ELF-1 (cell line): ENCODE measurements around the gene THAP5.

ENCODE experiments used
- DNase-seq: peaks from one replicate; pipeline ENCODE4 v3.0.0-alpha.2; 2016; ENCODE audit warnings: low read depth, low spot score

The THAP5 gene, protein sequence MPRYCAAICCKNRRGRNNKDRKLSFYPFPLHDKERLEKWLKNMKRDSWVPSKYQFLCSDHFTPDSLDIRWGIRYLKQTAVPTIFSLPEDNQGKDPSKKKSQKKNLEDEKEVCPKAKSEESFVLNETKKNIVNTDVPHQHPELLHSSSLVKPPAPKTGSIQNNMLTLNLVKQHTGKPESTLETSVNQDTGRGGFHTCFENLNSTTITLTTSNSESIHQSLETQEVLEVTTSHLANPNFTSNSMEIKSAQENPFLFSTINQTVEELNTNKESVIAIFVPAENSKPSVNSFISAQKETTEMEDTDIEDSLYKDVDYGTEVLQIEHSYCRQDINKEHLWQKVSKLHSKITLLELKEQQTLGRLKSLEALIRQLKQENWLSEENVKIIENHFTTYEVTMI

DNA sequence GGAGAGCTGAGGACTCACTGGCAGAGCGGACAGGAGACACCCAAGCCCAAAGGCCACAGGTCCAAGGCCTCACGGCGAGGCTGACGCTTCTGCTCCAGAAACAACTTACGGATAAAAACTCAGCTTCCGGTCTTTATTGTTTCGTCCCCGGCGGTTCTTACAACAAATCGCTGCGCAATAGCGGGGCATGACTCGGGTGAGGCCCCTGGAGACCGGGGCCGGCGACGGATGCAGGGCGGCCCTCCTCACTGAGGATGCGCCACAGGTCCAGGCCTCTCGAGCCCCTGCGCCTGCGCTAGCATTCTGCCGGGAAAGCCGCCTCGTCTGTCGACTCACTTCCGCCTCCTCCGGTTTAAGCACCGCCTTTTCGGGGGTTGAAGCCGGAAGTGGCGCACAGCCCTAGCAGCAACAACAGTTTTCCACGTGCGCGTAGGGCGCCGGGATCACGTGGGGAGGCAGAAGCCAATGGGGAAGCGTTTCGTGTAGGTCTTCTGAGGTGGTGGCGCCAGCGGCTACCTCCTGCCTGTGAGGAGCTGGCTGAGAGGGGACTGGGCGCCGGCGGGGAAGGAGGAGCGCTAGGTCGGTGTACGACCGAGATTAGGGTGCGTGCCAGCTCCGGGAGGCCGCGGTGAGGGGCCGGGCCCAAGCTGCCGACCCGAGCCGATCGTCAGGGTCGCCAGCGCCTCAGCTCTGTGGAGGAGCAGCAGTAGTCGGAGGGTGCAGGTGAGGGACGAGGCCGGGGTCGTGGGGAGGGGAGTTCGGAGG, at the start of gene THAP5, which contains the start of gene DNAJB9:
Gene THAP5 (minus strand): TSS at position 326 of the 765 bp plus-strand sequence. CDS start 137 bp downstream, at position 189.
Gene DNAJB9 (plus strand): TSS at position 494 of the 765 bp plus-strand sequence. CDS start 1,853 bp downstream, outside the sequence.
- DNase-seq: peak; percentile 99

DNA sequence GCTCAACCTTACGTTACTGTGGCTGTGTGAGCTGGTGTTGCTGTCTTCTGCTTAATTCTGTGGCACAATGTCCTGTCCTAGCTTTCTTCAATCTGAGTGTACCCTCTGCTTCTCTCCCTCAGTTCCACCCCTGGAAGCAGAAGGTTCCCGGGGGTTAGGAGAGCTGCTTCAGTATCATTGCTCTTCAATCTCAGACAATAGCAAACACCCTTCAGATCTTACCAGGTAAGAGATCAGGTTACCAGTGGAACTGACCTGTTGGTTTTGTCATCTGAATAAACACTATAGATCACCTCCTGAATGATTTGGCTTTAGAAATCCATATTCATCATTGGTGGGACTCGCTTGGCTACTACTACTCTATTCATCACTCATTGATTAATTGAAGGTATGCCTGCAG, 48.5 kb upstream of the THAP5 start:
- no peak for DNase-seq

DNA sequence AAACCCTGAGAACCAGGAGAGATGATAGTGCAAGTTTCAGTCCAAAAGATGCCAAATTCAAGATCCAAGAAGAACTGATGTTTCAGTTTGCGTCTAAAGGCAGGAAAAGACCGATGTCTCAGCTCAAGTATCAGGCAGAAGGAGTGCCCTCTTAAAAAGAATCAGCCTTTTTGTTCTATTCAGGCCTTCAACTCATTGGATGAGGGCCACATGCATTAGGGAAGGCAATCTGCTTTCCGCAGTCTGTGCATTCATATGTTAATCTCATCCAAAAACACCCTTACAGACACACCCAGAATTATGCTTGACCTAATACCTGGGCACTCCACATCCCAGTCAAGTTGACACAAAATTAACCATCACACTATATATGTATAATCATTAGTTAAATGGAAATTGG, 45.4 kb upstream of the THAP5 start:
- DNase-seq: no peak

DNA sequence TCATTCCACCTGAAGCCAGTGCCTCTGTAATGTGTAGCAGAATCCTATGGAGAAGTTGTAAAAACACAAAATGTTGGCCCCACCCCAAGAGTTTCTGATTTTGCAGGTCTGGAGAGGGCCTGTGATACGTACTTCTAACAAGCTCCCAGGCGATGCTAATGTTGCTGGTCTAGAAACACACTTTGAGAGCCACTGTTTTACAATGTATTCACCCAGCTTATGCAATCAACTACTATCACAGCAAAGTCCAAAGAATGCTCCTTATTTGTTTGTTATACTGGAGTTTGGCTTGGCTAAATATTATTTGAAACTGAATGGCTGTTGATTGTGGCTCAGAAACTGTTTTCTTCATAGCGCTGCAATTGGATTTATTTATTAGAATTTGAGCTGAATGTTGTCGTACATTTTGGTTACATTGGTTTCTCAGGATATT, 44.5 kb upstream of the THAP5 start:
- DNase-seq: no peak

DNA sequence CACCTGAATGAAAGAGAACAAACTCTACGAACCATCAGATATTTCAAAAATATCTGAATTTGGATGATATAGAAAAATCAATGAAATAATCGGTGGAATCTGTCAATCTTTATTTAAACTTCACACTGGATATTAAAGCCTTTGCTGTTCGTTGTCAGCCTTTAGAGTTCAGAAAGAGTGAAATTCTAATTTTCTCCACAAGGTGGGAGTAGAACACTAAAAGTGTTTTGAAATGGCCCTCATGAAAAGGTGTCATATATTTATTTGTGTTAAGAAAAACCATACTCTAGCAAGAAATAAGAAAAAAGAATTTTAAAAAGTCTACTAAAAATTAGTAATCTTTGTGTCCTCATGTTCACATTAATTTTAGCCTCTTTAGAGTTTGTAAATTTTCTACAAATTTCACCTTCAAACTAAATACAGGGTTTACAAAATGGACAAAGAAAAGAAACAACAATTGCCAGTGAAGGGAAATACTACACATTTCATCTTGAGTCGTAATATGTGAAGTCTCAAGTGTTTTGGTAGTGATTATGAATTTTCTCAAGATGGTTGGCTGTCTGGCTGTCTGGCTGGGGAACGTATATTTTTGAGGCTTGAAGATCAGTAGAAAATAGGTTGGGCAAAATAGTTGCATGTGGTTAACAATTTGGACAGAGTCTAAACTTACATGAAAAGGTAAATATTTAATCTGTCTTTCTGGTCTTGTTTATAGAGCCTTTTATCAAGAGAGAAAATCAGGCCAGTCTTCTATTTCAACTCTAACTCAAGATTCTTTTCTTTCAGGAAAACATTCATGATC, 43.8 kb upstream of the THAP5 start:
- DNase-seq: no peak

DNA sequence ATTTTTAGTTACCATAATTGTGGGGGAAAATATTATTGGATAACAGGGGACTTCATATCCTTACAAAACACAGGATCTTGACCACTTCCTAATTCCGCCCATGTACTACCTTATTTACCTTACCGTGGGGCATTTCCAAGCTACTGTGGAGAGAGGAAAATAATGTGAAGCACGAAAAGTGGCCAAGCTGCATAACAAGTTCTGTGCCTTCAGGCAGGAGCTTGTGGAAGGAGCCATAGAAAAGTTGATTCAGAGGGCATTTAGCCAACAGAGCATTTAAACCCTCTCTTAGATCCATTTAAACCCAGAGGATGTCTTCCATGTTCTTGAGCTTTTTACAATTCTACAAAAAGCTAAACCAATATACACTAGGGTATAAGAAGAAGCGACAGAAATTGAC, 41.8 kb upstream of the THAP5 start:
- DNase-seq: peak; percentile 34

DNA sequence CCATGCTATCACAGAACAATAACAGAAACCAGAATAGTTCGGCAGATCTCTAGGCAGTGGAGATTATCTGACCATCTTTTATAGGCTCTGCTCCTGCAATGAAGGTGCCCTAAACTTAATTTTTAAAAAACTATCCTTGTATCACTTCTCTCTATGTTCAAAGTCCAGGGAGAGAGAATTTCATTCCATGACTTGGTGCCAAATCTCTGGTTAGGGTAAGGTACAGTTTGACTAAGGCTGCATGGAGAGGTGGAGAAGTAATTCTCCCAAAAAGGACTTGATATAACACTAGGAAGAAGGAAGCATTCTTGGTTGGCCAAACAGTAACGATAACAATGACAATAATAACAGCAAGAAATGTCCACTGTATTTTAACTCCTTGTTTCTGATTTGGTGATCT, 40.1 kb upstream of the THAP5 start:
- DNase-seq: no peak

DNA sequence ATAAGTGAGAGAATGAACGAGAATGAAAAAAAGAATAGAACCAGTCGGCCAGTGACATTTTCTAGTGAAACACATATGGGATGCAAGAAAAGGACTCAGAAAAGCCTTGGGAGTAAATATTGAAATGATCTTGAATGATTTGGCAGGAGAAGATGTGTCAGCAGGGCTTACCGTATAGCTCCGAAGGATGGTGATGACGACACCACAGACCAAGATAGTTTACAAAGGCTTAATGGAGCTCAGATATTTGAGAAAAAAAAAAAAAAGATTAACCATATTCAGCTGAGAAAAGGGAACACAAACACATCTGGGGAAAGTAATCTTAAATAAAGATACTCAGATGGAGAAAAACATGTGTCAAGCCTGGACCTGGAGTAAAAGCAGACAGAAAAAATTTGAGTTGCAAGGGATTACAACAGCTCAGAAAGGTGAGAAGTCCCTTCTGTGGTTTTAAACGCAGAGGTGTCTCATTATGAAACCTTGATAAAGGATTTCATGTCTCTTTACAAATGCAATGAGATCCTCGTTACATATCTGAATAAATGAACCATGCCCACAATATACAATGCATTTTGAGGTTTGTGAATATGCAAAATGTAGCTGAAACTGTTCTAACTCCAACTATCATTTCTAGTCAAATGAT, 36.2 kb upstream of the THAP5 start:
- no peak for DNase-seq

DNA sequence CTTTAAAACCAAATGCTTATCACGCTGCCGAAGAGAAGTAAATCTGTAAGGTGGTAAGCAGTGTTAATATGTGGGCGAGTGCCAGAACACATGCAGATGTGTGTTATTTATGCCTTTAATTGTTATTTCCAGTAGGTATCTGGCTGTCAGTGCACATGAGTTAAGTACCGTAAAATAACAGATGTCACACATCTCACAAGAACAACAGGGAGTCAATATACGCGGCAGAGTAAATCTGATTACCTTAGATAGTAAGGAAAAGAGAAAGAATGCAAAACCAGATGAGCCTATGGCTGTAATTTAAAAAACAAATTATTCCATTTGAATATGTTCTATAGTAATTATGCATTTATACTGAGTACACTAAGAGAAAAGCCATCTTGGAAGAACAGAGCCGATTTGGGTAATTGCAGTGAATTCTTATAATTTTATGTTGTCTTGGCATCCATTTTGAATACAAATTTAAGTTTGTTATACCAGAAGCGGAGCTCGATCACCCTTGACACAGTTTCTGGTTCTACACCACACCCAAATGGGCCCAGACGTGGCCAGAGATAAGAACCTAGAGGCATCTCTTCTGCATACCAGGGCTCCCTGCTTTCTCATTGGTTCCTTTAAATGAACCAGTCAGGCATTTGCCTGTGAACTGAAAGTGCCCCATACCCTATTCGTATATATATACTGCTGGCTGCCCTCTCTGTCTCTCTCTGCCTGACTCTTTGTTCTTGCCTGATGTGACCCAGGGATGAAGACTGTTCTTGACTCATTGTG, 35.0 kb upstream of the THAP5 start:
- DNase-seq: no peak

DNA sequence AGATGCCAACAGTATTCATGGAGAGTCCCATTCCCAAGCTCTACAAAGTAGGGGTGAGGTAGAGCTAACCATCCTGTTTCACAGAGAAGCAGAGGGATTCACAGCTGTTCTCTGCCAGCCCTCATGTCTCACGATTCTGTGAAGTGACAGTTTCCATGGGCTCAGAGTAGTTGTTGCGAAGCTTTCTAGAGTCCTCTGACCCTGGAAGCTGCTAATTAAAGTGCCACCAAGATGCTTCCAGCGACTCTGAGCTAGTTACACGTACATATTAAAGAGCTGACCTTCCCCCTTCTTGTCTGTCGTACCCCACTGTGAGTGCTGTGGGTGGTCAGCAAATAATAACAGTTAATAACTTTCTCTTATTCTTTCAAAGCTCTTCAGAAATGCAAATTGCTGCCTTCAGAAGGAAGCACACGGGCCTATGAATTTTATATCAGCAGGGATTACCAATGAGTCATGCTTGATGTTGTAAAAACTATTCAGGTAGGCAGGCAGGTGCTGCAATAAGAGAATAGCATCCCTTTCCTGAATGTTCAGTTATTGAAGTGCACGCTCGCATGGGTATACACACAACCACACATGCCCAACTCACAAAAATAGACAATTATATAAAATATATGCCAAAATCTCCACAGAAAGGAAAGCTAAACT, 34.3 kb upstream of the THAP5 start:
- DNase-seq: no peak

DNA sequence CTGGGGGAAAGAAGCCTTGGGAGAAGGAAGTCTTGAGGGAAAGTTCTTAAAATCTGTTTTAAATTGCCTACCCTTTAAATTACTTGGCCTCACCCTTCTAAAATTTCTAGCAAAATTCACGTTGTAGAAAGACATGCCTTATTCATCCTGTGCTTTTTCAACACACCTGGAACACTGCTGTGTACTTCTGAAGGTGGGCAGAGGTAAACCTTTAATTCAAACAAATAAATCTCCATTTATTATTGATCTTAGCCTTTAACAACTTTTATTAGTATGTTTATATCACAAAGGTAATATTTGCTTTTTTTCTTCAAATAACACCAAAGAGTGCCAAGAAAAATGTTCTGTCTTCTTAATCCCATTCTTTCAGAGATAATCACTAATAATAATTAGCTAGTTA, 30.9 kb upstream of the THAP5 start:
- DNase-seq: no peak

DNA sequence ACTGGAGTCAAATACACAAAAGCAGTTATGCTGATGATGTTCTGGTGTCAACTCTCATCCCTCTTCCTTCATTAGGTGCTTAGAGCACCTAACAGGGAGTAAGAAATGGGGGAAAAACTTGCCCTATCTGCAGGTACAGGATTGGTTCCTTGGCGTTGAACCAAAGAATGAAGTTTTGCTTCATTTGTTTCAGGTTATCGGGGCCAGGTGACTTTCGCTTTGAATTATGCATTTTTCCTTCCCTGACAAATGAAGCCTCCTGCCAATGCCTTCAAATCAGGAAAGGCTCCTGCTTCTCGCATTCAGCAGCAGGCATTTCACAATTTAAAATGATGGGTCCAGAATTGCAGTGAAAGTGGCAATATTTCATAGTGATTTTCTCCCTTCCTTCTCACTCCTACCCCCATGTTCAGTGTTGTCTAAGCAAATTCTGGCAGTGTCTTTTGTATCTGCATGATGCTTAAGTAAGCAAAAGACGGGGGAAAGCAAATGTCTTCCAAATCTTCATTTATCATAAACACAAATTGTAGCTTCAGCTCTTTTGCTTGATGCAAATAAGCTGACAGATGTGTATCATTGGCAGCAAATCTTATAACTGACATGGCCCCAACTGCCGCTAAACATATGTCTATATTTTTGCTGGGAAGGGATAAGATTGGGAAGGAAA, 29.5 kb upstream of the THAP5 start:
- no peak for DNase-seq

DNA sequence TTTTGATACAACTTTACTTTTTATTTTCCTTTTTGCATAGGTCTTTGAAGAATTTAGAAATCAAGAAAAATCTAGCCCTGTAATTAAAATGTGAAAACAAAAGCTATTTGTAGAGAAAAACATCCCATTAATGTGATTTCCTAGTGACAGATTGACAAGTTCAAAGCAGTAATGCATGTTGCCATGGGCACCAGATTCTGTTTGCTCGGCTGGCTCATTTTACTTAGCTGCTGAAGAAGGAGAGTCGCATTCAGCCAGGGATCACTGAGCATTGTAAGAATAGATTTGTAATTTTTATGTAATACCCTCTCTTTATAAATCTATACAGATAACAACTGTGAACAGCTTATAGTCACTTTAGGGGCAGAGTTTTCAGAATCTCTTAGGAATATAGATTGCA, 28.6 kb upstream of the THAP5 start:
- no peak for DNase-seq

DNA sequence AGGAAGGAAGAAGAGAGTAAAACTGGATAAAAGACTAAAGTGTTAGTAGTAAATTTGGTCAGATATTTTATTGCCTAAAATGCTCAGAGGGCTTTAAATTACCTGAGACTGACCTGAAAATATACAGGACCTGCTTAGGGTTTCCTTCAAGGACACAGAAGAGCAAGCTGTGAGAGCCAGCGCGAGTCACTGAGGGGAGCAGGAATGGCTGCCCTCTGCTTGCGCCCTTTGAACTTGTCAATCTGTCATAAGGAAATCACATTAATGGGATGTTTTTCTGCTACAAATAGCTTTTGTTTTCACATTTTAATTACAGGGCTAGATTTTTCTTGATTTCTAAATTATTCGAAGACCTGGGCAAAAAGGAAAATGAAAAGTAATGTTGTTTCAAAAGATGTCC, 27.1 kb upstream of the THAP5 start:
- DNase-seq: no peak

DNA sequence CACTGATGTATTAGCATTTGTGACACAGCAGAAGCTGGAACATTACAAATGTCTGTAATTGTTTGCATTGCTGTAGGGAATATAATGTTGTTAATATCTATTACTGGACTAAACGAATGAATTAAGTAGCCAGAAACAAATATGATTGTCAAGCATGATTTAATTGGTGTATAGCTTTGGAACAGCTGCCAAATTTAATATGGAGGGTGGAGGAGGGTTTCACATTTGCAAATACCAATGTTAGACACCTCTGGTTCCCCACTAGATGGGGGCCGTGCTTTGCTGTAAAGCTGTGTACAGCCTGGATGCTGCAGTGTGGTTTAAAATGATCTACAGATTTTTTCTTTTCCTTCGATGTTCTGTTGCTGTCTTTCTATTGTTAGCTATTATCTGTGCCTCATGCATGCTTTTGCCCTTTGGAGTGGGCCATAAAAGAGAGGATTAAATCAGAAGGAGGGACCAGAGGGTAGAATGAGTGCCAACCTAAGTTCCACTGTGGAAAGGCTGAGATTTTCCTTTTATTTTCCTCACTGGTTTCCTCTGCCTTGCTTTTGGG, 23.2 kb upstream of the THAP5 start:
- no peak for DNase-seq

DNA sequence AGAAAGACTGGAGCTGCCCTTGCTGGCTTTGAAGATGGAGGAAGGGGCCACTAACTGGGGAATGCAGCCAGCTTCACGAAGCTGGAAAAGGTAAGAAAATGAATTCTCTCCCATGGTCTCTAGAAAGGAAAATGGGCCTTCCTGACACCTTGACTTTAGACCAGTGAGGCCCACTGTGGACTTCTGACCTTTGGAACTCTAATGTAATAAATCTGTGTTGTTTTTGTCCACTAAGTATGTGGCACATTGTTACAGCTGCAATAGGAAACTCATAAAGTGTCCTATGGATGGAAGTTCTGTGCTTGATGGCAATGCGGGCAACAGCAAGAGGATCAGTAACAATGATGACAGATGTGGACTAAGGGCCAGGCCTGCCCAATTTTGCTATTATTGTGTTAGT, 21.1 kb upstream of the THAP5 start:
- no peak for DNase-seq

DNA sequence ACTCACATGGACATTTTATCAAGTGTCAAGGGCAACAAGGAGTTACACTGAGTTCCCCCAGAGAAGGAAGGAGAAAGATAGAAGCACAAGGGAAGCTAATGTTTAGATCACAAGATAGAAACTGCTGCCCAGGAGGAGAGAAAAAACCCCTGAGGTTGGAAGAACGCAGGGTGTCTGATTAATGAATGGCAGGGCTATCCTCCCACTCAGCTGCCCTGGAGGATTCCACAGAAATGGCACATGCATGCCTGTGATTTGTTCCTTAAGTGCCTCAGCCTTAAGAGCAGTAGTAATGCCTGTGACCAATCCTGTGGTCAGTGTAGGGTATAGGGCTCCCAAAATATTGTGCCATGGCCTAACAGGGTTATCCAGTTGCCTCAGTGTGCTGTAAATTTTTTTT, 20.4 kb upstream of the THAP5 start:
- no peak for DNase-seq

DNA sequence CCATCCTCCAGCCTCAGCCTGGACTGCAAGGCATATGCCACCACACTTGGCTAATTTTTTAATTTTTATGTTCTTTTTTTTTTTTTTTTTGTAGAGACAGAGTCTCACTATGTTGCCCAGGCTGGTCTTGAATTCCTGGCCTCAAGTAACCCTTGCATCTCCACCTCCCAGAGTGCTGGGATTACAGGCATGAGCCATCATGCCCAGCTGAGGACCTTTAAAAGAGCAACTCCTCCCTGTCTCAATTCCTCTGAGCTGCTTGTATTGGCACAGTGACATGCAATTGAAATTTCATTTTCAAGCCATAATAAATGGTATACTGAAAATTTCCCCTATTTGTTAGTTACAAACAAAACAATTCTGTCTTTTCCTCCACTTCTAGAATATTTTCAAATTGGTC, 19.7 kb upstream of the THAP5 start:
- DNase-seq: no peak

DNA sequence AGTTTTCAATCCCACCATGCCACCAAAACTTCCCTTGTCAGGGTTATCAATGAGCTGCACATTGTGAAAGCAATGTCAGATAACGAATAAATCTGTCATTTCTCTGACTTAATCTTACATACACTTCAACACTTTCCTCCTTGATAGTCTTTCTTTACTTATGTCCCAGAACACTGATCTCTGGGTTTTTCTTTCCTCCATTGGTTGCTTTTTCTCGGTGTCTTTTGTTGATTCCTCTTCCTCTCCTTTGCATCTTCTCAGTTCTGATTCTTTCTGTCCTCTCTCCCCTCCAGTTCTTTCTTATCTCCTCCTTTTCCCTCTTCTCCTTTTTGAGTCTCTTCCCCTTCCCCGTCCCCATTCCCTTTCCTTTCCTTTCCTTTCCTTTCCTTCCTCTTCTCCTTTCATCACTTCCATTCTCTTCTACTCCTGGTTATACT, 16.8 kb upstream of the THAP5 start:
- DNase-seq: no peak
